GM23338 (cell line): ENCODE results near the gene GLMP.

Experiments used
- EZH2 ChIP-seq: fragments of 200-600 bp; sonication (generic); IDR thresholded peaks from one replicate; pipeline ENCODE4 v1.8.0; 2017; ENCODE audit warnings: antibody characterized with exemption, mild to moderate bottlenecking, low read depth; ENCODE audit not compliant: unreplicated experiment
- EZH2phosphoT487 ChIP-seq: fragments of 200-600 bp; sonication (generic); IDR thresholded peaks from one replicate; pipeline ENCODE4 v1.8.1; 2018; ENCODE audit warnings: antibody characterized with exemption; ENCODE audit not compliant: unreplicated experiment
- JUNB ChIP-seq: IDR thresholded peaks from one replicate; pipeline ENCODE4 v1.6.1; 2016; ENCODE audit warnings: antibody characterized with exemption; ENCODE audit not compliant: unreplicated experiment
- TF ChIP-seq, protein P1 (sequence below), 2 experiments: fragments of 200-600 bp in 1 of 2; sonication (generic) in 1 of 2; conservative IDR thresholded peaks; 2 replicates each; pipeline versions ENCODE4 v1.5.1 to v1.6.1; 2016 to 2017; ENCODE audit warnings: antibody characterized with exemption in 2 of 2, low read depth in 2 of 2, mild to moderate bottlenecking in 2 of 2, moderate library complexity in 1 of 2

DNA sequence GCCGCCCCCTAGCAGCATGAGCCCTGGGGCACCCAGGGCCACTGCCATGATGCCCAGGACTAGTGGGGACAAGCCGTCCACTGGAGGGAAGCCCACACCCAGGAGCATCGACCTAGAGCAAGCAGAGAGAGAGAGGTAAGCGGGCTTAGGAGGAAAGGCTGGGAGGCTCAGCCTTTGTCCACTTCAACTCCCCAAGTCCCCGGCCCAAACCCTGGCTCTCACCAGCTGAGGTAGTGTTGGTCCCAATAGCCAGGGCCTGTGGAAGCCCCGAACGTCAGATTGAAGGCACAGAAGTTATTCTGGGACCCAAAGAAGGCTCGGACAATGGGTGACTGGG, 2.4 kb downstream of the GLMP start:
- TF ChIP-seq EZH2 (no peak), EZH2phosphoT487 (no peak), JUNB (no peak)
- TF ChIP-seq, protein P1, sequence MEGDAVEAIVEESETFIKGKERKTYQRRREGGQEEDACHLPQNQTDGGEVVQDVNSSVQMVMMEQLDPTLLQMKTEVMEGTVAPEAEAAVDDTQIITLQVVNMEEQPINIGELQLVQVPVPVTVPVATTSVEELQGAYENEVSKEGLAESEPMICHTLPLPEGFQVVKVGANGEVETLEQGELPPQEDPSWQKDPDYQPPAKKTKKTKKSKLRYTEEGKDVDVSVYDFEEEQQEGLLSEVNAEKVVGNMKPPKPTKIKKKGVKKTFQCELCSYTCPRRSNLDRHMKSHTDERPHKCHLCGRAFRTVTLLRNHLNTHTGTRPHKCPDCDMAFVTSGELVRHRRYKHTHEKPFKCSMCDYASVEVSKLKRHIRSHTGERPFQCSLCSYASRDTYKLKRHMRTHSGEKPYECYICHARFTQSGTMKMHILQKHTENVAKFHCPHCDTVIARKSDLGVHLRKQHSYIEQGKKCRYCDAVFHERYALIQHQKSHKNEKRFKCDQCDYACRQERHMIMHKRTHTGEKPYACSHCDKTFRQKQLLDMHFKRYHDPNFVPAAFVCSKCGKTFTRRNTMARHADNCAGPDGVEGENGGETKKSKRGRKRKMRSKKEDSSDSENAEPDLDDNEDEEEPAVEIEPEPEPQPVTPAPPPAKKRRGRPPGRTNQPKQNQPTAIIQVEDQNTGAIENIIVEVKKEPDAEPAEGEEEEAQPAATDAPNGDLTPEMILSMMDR (conservative IDR thresholded peaks at IDR 0.05; ENCODE audit: low read depth in 2 of 2): no peak
